Endothelial cell (in vitro differentiated cells): ENCODE results near the gene SCYL2. TPM values are rescaled to one million over a fixed set of nuclear protein-coding genes. Genes with fewer than 3 reads are reported as not detected.
"Not testable (repeated sequence)": the region's sequence is repeated elsewhere in the genome, so short reads cannot be mapped to it uniquely, and the experiment has no call there.

ENCODE experiments used
- DNase-seq: peaks from one replicate; pipeline ENCODE4 v3.0.0; 2021; ENCODE audit warnings: low spot score
- H3K27ac Mint-ChIP-seq: one replicate; pipeline ENCODE4 v1.8.0; 2021; ENCODE audit warnings: mixed read lengths, inconsistent platforms; ENCODE audit not compliant: unreplicated experiment
- H3K27me3 Mint-ChIP-seq: one replicate; pipeline ENCODE4 v1.8.0; 2021; ENCODE audit warnings: mild to moderate bottlenecking, moderate library complexity, mixed read lengths, inconsistent platforms; ENCODE audit not compliant: unreplicated experiment
- H3K36me3 Mint-ChIP-seq: one replicate; pipeline ENCODE4 v1.8.0; 2021; ENCODE audit warnings: mild to moderate bottlenecking, low read depth, mixed read lengths, inconsistent platforms; ENCODE audit not compliant: unreplicated experiment
- H3K4me1 Mint-ChIP-seq: one replicate; pipeline ENCODE4 v1.8.0; 2021; ENCODE audit warnings: mild to moderate bottlenecking, mixed read lengths, inconsistent platforms; ENCODE audit not compliant: unreplicated experiment
- H3K4me3 Mint-ChIP-seq: one replicate; pipeline ENCODE4 v1.8.0; 2021; ENCODE audit warnings: mild to moderate bottlenecking, mixed read lengths, inconsistent platforms; ENCODE audit not compliant: unreplicated experiment
- H3K9me3 Mint-ChIP-seq: one replicate; pipeline ENCODE4 v1.8.0; 2021; ENCODE audit warnings: mixed read lengths, inconsistent platforms; ENCODE audit not compliant: unreplicated experiment
- total RNA-seq: library from RNA; stranded (reverse); fragmentation: NEBNext Ultra II Directional; extraction: Animal tissue kit (Norgen Biotek cat#: 25700); gene quantifications from one replicate; pipeline ENCODE4 v1.2.1, GENCODE V29; 2021; ENCODE audit not compliant: unreplicated experiment
- TF ChIP-seq, protein P1 (sequence below): fragments of 200-600 bp; sonication (generic); IDR thresholded peaks from one replicate; pipeline ENCODE4 v1.5.0; 2021; ENCODE audit warnings: antibody characterized with exemption; ENCODE audit not compliant: unreplicated experiment

SCYL2 gene
- total RNA-seq, 1 donor from 2014 or later, result 56.9 TPM

DNA sequence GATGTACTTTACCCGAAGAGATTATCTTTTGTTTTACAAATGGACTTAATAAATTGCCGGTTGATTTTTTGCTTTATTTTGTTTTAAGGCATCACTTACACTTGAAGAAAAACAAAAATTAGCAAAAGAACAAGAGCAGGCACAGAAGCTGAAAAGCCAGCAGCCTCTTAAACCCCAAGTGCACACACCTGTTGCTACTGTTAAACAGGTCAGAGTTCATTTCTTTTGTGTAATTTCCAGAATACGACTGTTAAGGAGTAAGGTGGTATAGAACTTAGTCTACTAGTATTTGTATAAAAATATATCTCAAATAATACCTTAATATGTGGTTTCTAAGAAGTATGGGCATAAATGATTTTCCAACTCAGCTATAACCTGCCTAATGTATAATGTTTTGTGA lies 70.3 kb downstream of the SCYL2 start:
- DNase-seq, result no peak
- no peaks in the 10 kb centered on the region for H3K4me1 Mint-ChIP-seq
- H3K27me3 Mint-ChIP-seq, result no peaks in the 10 kb centered on the region
- H3K4me3 Mint-ChIP-seq, result no peak overlapping the region
- no peak overlapping the region for H3K27ac Mint-ChIP-seq
- H3K36me3 Mint-ChIP-seq, result peaks cover 9% of the 10 kb centered on the region
- TF ChIP-seq, protein P1, sequence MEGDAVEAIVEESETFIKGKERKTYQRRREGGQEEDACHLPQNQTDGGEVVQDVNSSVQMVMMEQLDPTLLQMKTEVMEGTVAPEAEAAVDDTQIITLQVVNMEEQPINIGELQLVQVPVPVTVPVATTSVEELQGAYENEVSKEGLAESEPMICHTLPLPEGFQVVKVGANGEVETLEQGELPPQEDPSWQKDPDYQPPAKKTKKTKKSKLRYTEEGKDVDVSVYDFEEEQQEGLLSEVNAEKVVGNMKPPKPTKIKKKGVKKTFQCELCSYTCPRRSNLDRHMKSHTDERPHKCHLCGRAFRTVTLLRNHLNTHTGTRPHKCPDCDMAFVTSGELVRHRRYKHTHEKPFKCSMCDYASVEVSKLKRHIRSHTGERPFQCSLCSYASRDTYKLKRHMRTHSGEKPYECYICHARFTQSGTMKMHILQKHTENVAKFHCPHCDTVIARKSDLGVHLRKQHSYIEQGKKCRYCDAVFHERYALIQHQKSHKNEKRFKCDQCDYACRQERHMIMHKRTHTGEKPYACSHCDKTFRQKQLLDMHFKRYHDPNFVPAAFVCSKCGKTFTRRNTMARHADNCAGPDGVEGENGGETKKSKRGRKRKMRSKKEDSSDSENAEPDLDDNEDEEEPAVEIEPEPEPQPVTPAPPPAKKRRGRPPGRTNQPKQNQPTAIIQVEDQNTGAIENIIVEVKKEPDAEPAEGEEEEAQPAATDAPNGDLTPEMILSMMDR, result no peak
- no peaks in the 10 kb centered on the region for H3K9me3 Mint-ChIP-seq

DNA sequence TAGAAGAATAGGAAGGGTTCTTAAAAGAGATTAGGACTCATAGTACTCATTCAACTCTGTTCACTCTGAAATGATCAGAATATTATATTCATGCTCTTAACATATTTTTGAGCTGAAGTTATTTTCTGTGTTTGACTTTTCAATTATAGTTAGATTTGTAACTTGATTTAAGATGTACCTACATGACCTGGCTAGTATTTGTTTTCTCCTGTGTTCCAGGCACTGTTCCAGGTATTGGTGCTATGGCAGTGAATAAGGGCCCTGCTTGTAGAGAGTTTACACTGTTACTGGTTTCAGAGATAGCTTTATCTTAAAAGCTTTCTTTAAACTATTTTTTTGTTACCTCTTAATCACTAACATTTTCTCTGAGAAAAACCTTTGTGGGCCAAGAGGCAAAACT lies 70.8 kb downstream of the SCYL2 start:
- TF ChIP-seq, protein P1, result no peak
- Mint-ChIP-seq H3K36me3 (peaks cover 7% of the 10 kb centered on the region), H3K27me3 (no peaks in the 10 kb centered on the region), H3K9me3 (no peaks in the 10 kb centered on the region), H3K4me3 (no peak overlapping the region), H3K27ac (no peak overlapping the region), H3K4me1 (no peaks in the 10 kb centered on the region)
- no peak for DNase-seq

GRCh38 chr12:100339071-100339470 lies 72.1 kb downstream of the SCYL2 start:
- no peak for DNase-seq
- no peaks in the 10 kb centered on the region for H3K27me3 Mint-ChIP-seq
- H3K9me3 Mint-ChIP-seq, result no peaks in the 10 kb centered on the region
- no peak overlapping the region for H3K27ac Mint-ChIP-seq
- no peak overlapping the region for H3K4me3 Mint-ChIP-seq
- TF ChIP-seq, protein P1, result no peak
- peaks cover 4% of the 10 kb centered on the region for H3K36me3 Mint-ChIP-seq
- H3K4me1 Mint-ChIP-seq, result no peaks in the 10 kb centered on the region

DNA sequence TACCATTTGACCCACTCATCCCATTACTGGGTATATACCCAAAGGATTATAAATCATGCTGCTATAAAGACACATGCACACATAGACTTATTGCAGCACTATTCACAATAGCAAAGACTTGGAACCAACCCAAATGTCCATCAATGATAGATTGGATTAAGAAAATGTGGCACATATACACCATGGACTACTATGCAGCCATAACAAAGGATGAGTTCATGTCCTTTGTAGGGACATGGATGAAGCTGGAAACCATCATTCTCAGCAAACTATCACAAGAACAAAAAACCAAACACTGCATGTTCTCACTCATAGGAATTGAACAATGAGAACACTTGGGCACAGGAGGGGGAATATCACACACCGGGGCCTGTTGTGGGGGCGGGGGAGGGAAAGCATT lies 75.9 kb downstream of the SCYL2 start:
- H3K9me3 Mint-ChIP-seq, result not testable (repeated sequence)

DNA sequence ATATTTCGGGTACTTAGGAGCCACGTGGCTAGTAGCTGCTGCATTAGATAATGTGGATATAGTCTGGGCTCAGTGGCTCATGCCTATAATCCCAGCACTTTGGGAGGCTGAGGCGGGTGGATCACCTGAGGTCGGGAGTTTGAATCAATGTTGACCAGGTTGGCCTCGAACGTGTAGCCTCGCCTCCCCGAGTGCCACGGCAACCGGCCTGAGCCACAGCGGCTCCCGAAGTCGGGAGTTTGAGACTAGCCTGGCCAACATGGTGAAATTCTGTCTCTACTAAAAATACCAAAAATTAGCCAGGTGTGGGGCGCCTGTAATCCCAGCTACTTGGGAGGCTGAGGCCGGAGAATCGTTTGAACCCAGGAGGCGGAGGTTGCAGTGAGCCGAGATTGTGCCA lies 77.4 kb downstream of the SCYL2 start:
- not testable (repeated sequence) for DNase-seq, H3K27me3 Mint-ChIP-seq

More for the DNA sequence above, 75.9 kb downstream of the SCYL2 start:
- not testable (repeated sequence) for H3K27me3 Mint-ChIP-seq, H3K27ac Mint-ChIP-seq, H3K36me3 Mint-ChIP-seq, H3K4me1 Mint-ChIP-seq, H3K4me3 Mint-ChIP-seq, DNase-seq

GRCh38 chr12:100345020-100345767 lies 78.2 kb downstream of the SCYL2 start:
- no peaks in the 10 kb centered on the region for H3K4me1 Mint-ChIP-seq
- DNase-seq, result no peak
- H3K27ac Mint-ChIP-seq, result no peak overlapping the region
- no peaks in the 10 kb centered on the region for H3K27me3 Mint-ChIP-seq
- H3K36me3 Mint-ChIP-seq, result no peaks in the 10 kb centered on the region
- TF ChIP-seq, protein P1, result no peak
- H3K4me3 Mint-ChIP-seq, result no peak overlapping the region
- H3K9me3 Mint-ChIP-seq, result no peaks in the 10 kb centered on the region

More for the DNA sequence above, 77.4 kb downstream of the SCYL2 start:
- H3K4me1 Mint-ChIP-seq, H3K36me3 Mint-ChIP-seq, H3K4me3 Mint-ChIP-seq, H3K27ac Mint-ChIP-seq, H3K9me3 Mint-ChIP-seq: not testable (repeated sequence)
